ENCODE measurements around the gene ALG14.

DNA sequence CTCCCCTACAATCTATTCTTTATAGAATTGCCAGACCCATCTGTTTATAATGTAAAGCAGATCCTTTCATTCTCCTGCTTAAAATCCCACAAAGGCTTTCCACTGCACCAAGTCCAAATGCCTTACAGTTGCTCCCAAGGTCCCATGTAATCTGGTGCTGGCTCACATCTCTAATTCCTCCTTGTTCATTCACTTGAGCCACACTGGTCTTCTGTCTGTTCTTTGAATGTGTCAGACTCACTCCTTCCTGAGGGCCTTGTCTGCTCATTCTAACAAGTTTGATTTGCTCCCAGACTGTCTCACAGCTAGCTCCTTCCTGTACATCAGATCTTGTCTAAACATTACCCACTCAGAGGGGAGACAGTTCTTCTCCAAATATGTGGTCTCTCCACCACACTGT, 38.9 kb downstream of the ALG14 start:
- no peak for TF ChIP-seq POLR2AphosphoS5 (IDR thresholded peaks at IDR 0.05; ENCODE audit: low read depth, low read length)
- TF ChIP-seq TAF1 (IDR thresholded peaks at IDR 0.05; ENCODE audit: low read depth, low read length): no peak
- no peak for TF ChIP-seq POLR2A (IDR thresholded peaks at IDR 0.05; ENCODE audit: low read depth, low read length)
- TF ChIP-seq SPI1 (IDR thresholded peaks at IDR 0.05; ENCODE audit: low read depth, low read length): no peak
- no peak for TF ChIP-seq POU2F2 (IDR thresholded peaks at IDR 0.05; ENCODE audit: low read depth, low read length)

Measured in GM12891 (cell line).